ENCODE data around the gene PDE11A.

PDE11A gene

GRCh38 chr2:177600917-177601316, 471.7 kb downstream of the PDE11A start:
- H3K4me1 ChIP-seq (ENCODE audit: control insufficient read depth, insufficient read depth, low read length, unreplicated experiment) = peaks cover 7% of the 10 kb centered on the region
- no peak overlapping the region for H3K27ac ChIP-seq (ENCODE audit: low read depth, low read length)
- H3K27me3 ChIP-seq (ENCODE audit: insufficient read depth, low read length) = peaks cover 23% of the 10 kb centered on the region
- no peaks in the 10 kb centered on the region for H3K79me2 ChIP-seq (ENCODE audit: control insufficient read depth, insufficient read depth, low read length, unreplicated experiment)
- H3K4me3 ChIP-seq (ENCODE audit: low read depth, low read length) = no peak overlapping the region
- H3K36me3 ChIP-seq (ENCODE audit: insufficient read depth, low read length) = no peaks in the 10 kb centered on the region
- no peak overlapping the region for H2AFZ ChIP-seq (ENCODE audit: low read length, unreplicated experiment)

DNA sequence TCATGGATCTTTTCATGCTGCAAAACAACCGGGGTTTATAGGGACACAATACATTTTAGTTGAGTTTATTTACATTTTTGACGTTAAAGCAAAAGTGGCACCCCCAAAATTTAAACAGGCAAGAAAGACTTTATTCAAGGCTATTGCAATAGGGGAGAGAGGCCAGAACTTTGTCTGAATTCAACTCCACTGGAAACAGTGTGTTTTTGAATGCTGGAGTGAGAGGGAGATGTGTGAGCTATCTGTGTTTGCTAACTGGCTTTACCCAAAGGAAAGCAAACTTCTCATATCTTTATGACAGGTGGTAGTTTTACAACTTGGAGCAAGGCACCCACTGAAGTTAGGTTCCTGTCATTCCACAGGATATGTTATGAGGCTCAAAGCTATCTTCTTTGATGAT, 472.6 kb downstream of the PDE11A start:
- peaks cover 28% of the 10 kb centered on the region for H3K27me3 ChIP-seq (ENCODE audit: insufficient read depth, low read length)
- no peaks in the 10 kb centered on the region for H3K36me3 ChIP-seq (ENCODE audit: insufficient read depth, low read length)
- no peak overlapping the region for H2AFZ ChIP-seq (ENCODE audit: low read length, unreplicated experiment)
- H3K79me2 ChIP-seq (ENCODE audit: control insufficient read depth, insufficient read depth, low read length, unreplicated experiment) = no peaks in the 10 kb centered on the region
- no peak overlapping the region for H3K4me3 ChIP-seq (ENCODE audit: low read depth, low read length)
- H3K4me1 ChIP-seq (ENCODE audit: control insufficient read depth, insufficient read depth, low read length, unreplicated experiment) = peaks cover 7% of the 10 kb centered on the region
- no peak overlapping the region for H3K27ac ChIP-seq (ENCODE audit: low read depth, low read length)

DNA sequence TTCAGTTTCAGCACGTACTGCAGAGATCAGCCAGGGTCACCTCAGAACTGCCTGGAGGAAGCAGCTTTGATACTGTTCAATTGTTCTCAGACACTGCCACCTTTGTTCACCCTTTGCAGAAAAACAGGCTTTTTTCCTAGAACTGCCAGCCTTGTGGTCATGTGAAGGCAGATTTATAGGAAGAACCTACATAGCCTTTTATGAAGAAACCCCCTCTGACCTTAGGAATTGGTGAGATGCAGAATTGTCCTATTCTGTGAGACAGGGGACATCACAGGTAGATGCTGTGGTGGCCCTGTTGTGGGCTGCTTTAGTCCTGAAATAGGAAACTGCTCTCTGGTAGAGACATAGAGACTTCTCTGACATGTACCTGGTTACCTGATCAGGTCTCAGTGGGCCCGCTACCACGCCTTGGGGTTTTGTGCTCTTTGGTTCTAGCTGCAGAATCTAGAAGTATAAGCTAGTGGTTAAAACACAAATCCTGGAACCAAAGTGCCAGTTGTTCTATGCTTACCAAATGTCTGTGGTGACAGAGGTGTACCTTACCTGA, 473.4 kb downstream of the PDE11A start:
- no peaks in the 10 kb centered on the region for H3K79me2 ChIP-seq (ENCODE audit: control insufficient read depth, insufficient read depth, low read length, unreplicated experiment)
- peaks cover 6% of the 10 kb centered on the region for H3K4me1 ChIP-seq (ENCODE audit: control insufficient read depth, insufficient read depth, low read length, unreplicated experiment)
- H3K4me3 ChIP-seq (ENCODE audit: low read depth, low read length) = no peak overlapping the region
- no peak overlapping the region for H3K27ac ChIP-seq (ENCODE audit: low read depth, low read length)
- H3K36me3 ChIP-seq (ENCODE audit: insufficient read depth, low read length) = no peaks in the 10 kb centered on the region
- H2AFZ ChIP-seq (ENCODE audit: low read length, unreplicated experiment) = no peak overlapping the region
- peaks cover 28% of the 10 kb centered on the region for H3K27me3 ChIP-seq (ENCODE audit: insufficient read depth, low read length)

- Histone ChIP-seq H3K79me2 (ENCODE audit: control insufficient read depth, insufficient read depth, low read length, unreplicated experiment) (no peaks in the 10 kb centered on the region), H3K36me3 (ENCODE audit: insufficient read depth, low read length) (no peaks in the 10 kb centered on the region), H2AFZ (ENCODE audit: low read length, unreplicated experiment) (no peak overlapping the region), H3K4me1 (ENCODE audit: control insufficient read depth, insufficient read depth, low read length, unreplicated experiment) (no peaks in the 10 kb centered on the region), H3K27ac (ENCODE audit: low read depth, low read length) (no peak overlapping the region), H3K4me3 (ENCODE audit: low read depth, low read length) (no peak overlapping the region), H3K27me3 (ENCODE audit: insufficient read depth, low read length) (peaks cover 28% of the 10 kb centered on the region)
These were observed 474.0 kb downstream of the PDE11A start for GRCh38 chr2:177598326-177599138.

DNA sequence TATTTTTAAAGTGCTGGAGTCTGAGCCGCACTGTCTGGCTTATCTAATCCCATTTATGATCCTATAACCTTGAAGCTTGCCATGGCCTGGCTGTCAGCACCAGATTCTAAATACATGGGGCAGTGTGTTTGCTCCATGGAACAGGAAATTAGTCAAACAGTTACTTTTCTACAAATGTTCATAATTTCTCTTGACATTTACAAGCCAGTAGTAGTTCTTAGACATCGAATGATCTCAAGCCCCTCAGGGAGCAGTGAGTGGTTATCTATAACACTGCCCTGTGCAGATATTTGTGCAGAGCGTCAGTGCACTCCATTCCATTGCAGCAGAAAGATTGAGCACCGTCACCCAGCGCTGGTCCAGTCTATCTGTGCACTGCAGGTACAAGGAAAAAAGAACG, 474.8 kb downstream of the PDE11A start:
- H3K27ac ChIP-seq (ENCODE audit: low read depth, low read length) = no peak overlapping the region
- H3K27me3 ChIP-seq (ENCODE audit: insufficient read depth, low read length) = peaks cover 29% of the 10 kb centered on the region
- no peaks in the 10 kb centered on the region for H3K79me2 ChIP-seq (ENCODE audit: control insufficient read depth, insufficient read depth, low read length, unreplicated experiment)
- no peaks in the 10 kb centered on the region for H3K4me1 ChIP-seq (ENCODE audit: control insufficient read depth, insufficient read depth, low read length, unreplicated experiment)
- no peak overlapping the region for H2AFZ ChIP-seq (ENCODE audit: low read length, unreplicated experiment)
- H3K4me3 ChIP-seq (ENCODE audit: low read depth, low read length) = no peak overlapping the region
- no peaks in the 10 kb centered on the region for H3K36me3 ChIP-seq (ENCODE audit: insufficient read depth, low read length)

DNA sequence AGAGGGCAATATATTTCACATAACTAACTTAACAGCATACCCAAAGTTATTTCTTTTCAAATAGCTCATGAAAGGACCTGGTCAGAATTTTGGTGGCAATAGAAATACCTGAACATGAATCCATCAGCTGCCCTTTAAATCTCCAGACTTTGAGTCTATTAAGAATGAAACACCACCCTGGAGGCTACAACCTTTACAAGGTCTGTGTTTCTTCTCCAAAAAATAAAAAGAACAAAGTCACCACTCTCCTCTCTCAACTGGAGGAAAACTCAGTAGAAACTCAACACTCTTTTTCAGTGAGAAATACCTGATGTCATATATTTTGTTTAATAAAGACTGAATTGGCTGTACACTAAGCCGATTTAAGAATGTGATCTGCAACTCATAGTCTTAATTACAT, 475.7 kb downstream of the PDE11A start:
- Histone ChIP-seq H3K79me2 (ENCODE audit: control insufficient read depth, insufficient read depth, low read length, unreplicated experiment) (no peaks in the 10 kb centered on the region), H3K27me3 (ENCODE audit: insufficient read depth, low read length) (peaks cover 33% of the 10 kb centered on the region), H3K4me1 (ENCODE audit: control insufficient read depth, insufficient read depth, low read length, unreplicated experiment) (no peaks in the 10 kb centered on the region), H3K4me3 (ENCODE audit: low read depth, low read length) (no peak overlapping the region), H3K36me3 (ENCODE audit: insufficient read depth, low read length) (no peaks in the 10 kb centered on the region), H2AFZ (ENCODE audit: low read length, unreplicated experiment) (no peak overlapping the region), H3K27ac (ENCODE audit: low read depth, low read length) (no peak overlapping the region)

- H3K79me2 ChIP-seq (ENCODE audit: control insufficient read depth, insufficient read depth, low read length, unreplicated experiment) = no peaks in the 10 kb centered on the region
- H3K36me3 ChIP-seq (ENCODE audit: insufficient read depth, low read length) = no peaks in the 10 kb centered on the region
- H3K27me3 ChIP-seq (ENCODE audit: insufficient read depth, low read length) = peaks cover 33% of the 10 kb centered on the region
- no peak overlapping the region for H3K4me3 ChIP-seq (ENCODE audit: low read depth, low read length)
- no peak overlapping the region for H2AFZ ChIP-seq (ENCODE audit: low read length, unreplicated experiment)
- H3K4me1 ChIP-seq (ENCODE audit: control insufficient read depth, insufficient read depth, low read length, unreplicated experiment) = no peaks in the 10 kb centered on the region
- no peak overlapping the region for H3K27ac ChIP-seq (ENCODE audit: low read depth, low read length)
These were observed 477.3 kb downstream of the PDE11A start for GRCh38 chr2:177595126-177595845.

- H3K4me1 ChIP-seq (ENCODE audit: control insufficient read depth, insufficient read depth, low read length, unreplicated experiment) = no peaks in the 10 kb centered on the region
- no peaks in the 10 kb centered on the region for H3K79me2 ChIP-seq (ENCODE audit: control insufficient read depth, insufficient read depth, low read length, unreplicated experiment)
- peaks cover 18% of the 10 kb centered on the region for H3K27me3 ChIP-seq (ENCODE audit: insufficient read depth, low read length)
- H3K36me3 ChIP-seq (ENCODE audit: insufficient read depth, low read length) = no peaks in the 10 kb centered on the region
- H3K4me3 ChIP-seq (ENCODE audit: low read depth, low read length) = no peak overlapping the region
- H3K27ac ChIP-seq (ENCODE audit: low read depth, low read length) = no peak overlapping the region
- H2AFZ ChIP-seq (ENCODE audit: low read length, unreplicated experiment) = no peak overlapping the region
These were observed 479.2 kb downstream of the PDE11A start for GRCh38 chr2:177593402-177593801.

DNA sequence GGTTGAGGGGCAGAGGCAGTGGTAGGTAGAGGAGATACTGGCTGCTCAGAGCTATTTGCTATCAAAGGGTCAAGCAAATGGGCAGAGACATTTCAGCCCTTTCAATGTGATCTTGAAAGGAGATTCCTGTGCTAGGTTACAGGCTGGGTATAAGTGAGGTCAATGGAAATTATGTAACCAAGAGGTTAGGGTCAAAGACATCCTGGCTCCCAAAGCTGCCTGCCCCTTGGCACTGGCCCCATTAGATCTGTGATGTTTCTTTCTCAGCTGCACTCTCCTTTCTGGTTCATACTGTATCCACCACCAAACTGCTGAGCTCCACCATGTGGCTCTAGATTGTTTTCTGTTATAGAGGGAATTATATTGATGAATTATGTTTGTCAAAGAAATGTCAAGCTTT, 479.6 kb downstream of the PDE11A start:
- Histone ChIP-seq H3K4me3 (ENCODE audit: low read depth, low read length) (no peak overlapping the region), H3K4me1 (ENCODE audit: control insufficient read depth, insufficient read depth, low read length, unreplicated experiment) (no peaks in the 10 kb centered on the region), H3K79me2 (ENCODE audit: control insufficient read depth, insufficient read depth, low read length, unreplicated experiment) (no peaks in the 10 kb centered on the region), H3K27me3 (ENCODE audit: insufficient read depth, low read length) (peaks cover 18% of the 10 kb centered on the region), H3K27ac (ENCODE audit: low read depth, low read length) (no peak overlapping the region), H3K36me3 (ENCODE audit: insufficient read depth, low read length) (no peaks in the 10 kb centered on the region), H2AFZ (ENCODE audit: low read length, unreplicated experiment) (no peak overlapping the region)

DNA sequence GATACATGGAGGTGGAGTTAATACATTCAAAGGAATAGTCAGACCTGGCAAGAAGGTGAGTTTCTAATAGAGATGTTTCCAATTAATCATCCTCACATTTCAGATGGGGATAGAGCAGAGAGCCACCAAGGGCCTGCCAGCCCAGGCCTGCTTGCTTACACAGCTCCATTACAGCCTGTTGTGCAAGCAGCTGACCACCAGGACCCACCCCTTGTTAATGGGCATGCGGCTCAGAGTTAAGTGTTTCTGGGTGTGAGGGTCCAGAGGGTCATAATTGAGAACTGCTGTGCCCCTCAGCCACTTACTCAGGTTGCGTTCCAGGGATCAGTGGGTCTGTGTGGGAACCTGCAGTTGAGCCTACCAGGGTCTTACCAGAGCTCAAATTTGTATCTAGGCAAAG, 480.2 kb downstream of the PDE11A start:
- Histone ChIP-seq H3K79me2 (ENCODE audit: control insufficient read depth, insufficient read depth, low read length, unreplicated experiment) (no peaks in the 10 kb centered on the region), H3K27me3 (ENCODE audit: insufficient read depth, low read length) (peaks cover 18% of the 10 kb centered on the region), H2AFZ (ENCODE audit: low read length, unreplicated experiment) (no peak overlapping the region), H3K4me1 (ENCODE audit: control insufficient read depth, insufficient read depth, low read length, unreplicated experiment) (no peaks in the 10 kb centered on the region), H3K27ac (ENCODE audit: low read depth, low read length) (no peak overlapping the region), H3K36me3 (ENCODE audit: insufficient read depth, low read length) (no peaks in the 10 kb centered on the region), H3K4me3 (ENCODE audit: low read depth, low read length) (no peak overlapping the region)

DNA sequence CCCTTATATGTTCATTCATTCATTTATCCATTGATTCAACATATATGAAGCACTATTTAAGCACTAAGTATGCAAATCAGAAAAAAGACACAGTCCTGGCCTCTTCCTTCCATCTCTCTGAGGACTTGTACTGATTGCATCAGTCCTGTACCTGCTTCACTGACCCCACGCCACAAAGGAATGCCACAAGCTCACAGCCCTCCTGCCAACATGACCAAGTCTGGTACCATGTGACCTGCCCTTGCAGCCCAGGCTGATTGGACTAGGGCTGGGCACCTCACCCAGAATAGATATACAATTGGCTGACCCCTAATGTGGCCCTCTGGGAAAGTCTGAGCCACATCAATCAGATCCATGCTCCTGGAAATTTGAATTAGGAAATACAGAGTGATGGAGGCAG, 483.4 kb downstream of the PDE11A start:
- Histone ChIP-seq H3K27ac (ENCODE audit: low read depth, low read length) (no peak overlapping the region), H3K27me3 (ENCODE audit: insufficient read depth, low read length) (peaks cover 5% of the 10 kb centered on the region; the same call in 1 of the 2 replicates), H3K79me2 (ENCODE audit: control insufficient read depth, insufficient read depth, low read length, unreplicated experiment) (no peaks in the 10 kb centered on the region), H3K4me1 (ENCODE audit: control insufficient read depth, insufficient read depth, low read length, unreplicated experiment) (no peaks in the 10 kb centered on the region), H2AFZ (ENCODE audit: low read length, unreplicated experiment) (no peak overlapping the region), H3K4me3 (ENCODE audit: low read depth, low read length) (no peak overlapping the region), H3K36me3 (ENCODE audit: insufficient read depth, low read length) (no peaks in the 10 kb centered on the region)

All from ACC112 (cell line).